LoVo (cell line): ENCODE data around the gene KATNBL1.
A peak's percentile ranks its signal among the peaks of the same experiment; 100 is the strongest.

Experiments
- DNase-seq: peaks from one replicate; pipeline ENCODE4 v3.0.0-alpha.2; 2016; ENCODE audit warnings: low spot score

The KATNBL1 gene, protein sequence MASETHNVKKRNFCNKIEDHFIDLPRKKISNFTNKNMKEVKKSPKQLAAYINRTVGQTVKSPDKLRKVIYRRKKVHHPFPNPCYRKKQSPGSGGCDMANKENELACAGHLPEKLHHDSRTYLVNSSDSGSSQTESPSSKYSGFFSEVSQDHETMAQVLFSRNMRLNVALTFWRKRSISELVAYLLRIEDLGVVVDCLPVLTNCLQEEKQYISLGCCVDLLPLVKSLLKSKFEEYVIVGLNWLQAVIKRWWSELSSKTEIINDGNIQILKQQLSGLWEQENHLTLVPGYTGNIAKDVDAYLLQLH

DNA sequence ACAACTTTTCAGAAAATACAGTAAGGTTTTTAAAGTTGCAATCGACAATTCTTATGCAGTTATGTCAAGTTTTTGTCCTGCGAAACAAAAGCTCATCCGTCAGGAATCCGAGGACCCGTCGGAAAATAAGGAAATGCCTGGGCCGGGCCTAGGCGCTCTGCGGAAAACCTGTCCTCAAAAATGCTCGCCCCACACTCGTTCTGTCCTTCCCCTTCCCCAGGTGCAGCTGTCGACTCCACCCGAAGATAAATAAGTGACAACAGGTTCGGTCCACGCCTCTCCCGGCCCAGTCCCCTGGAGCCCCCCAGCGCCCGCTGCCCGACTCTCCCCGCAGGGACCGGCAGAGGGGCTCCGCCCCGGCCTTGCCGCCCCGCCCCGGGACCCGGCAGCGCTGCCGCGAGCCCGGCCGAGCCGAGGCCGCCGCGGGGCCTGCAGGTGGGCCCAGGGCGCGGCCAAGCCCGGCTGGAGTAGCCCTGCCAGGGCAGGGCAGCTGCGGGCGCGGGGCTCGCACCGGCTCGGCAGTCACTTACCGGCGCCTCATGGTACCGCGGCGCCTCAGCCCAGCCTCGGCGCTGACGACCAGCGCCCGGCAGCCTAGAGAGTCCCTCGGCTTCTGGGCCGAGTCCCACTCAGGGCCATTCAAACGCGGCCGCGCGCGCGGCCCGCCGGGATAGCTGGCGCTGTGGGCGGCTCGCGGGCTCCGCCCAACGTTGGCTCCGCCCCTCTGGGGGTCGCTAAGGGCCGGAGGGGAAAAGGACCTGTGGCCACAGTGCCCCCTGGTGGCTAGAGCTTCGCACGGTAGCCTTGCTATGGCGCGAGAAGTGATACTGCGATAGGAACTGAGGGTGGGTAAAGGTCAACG is at the start of gene KATNBL1:
Gene KATNBL1, minus strand, starts transcription at position 676 of the 862 bp plus-strand sequence. CDS start 46,420 bp downstream, outside the sequence.
- DNase-seq, result peak; percentile 97

DNA sequence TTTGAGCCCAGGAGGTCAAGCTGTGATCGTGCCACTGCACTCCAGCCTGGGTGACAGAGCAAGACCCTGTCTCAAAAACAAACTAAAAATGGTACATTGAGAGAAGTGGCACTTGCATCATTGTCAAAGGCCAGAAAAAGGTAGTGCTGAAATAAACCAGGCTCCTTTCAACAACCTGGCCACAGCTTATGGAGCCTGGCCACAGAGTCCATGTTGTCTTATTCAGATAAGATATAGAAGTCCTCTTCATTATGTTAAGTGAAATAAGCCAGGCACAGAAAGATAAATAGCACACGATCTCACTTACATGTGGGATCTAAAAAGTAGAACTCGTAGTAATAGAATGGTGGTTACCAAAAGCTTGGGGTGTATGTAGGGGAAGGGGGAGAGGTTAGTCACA is 49.7 kb upstream of the KATNBL1 start:
- DNase-seq, result no peak

DNA sequence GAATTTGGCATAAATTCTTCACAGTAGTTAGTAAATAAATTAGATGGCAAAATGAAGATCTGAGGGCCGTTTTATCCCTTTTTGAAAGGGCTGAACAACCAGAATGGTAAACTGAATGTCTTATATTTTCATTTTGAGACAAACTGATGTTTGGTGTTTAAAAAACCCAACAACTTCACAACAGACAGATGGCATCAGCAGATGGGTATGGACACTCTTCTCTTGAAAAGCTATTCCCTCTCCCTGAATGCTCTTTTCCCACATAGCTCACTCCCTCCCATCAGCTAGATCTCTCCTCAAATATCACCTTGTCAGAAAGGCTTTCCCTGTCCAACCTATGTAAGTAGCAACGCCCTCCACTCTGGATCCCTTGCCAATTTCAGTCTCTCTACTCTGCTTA is 48.3 kb upstream of the KATNBL1 start:
- no peak for DNase-seq

DNA sequence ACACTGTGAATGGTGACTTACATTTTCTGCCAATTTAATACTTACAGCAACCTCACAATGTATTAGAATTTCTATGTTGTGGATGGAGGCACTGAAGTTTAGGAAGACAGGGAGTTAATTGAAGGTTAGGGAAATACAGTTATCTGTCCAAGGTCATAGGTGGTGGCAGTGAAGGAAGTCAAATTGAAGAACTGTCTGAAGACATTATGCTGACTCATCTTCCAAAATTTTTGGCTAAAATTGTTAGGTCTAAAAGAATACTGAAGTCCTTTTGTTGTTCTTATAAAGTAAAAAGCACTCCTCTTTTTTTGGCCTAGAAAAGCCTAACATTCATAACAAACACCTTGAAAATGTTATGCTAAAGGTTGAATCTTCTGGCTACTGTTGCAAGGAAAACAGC is 42.6 kb upstream of the KATNBL1 start:
- DNase-seq, result no peak

DNA sequence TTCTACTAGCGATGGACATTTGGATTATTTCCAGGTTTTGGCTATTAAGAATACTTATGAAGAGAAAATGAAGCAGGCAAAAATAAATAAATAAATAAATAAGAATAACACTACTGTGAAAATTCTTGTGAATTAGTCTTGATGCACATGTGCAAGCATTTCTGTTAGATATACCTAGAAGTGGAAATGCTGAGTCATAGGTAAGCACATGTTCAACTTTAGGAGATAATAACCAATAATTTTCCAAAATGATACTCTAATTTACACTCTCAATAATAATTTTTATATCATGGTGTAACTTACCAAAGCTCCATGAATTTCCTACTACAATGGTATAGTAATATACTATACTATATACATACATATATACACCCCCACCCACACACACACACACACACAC is 38.3 kb upstream of the KATNBL1 start:
- no peak for DNase-seq

DNA sequence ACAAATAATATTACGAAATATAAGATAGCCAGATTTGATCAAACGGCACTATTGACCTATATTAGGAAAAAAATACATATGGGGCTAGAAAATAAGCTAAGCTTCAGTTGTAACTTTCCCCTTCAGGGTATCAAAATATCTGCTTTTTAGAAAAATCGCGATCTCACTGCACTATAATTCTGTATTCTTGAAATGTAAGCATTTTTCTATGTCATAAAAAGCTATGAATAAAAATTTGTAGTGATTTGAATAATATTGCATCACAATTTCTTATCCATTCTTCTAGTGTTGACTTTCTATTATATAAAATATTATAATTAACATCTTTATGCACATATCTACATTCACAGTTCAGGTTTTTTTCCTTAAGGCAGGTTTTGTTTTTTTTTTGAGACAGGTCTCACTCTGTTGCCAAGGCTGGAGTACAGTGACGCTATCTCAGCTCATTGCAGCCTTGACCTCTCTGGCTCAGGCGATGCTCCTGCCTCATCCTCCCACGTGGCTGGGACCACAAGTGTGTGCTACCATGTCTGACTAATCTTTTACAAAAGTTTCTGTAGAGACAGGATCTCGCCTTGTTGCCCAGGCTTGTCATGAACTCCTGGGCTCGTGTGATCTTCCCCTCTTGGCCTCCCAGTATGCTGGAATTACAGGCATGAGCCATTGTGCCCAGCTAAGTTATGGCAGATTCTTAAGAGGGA is 36.5 kb upstream of the KATNBL1 start:
- DNase-seq, result no peak

DNA sequence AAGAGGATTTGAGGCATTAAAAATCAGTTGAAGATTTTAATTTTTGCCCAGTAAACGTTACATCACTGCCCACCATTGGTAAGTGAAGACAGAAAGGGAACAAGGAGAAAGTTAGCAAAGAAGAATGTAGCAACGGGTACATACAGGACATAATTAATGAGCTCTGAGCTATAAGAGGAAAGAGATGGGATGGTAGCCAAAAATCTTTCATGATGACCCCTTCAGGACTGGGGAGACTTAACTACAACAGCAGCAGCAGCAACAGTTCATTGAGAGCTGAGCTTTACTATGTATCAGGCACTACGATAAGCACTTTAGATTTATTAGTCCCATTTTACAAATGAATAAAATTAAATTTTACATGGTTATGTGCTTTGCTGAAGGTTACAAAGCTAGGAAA is 33.3 kb upstream of the KATNBL1 start:
- no peak for DNase-seq

DNA sequence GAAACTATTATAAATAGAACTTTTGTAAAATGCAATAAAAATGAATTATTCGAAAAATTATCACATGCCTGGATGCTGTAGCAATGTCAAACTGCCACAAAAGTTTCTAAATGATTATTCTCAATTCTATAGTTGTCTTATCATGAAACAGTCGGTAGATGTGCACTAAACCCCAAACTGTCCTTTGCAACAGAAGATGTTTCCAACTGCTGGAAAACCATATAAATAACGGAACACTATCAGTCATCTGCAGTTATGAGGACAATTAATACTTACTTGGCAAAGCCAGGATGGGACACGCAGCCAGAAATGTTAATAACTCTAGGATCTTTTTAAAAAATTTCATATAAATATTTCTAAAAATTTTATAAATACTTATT is 32.4 kb upstream of the KATNBL1 start:
- no peak for DNase-seq

DNA sequence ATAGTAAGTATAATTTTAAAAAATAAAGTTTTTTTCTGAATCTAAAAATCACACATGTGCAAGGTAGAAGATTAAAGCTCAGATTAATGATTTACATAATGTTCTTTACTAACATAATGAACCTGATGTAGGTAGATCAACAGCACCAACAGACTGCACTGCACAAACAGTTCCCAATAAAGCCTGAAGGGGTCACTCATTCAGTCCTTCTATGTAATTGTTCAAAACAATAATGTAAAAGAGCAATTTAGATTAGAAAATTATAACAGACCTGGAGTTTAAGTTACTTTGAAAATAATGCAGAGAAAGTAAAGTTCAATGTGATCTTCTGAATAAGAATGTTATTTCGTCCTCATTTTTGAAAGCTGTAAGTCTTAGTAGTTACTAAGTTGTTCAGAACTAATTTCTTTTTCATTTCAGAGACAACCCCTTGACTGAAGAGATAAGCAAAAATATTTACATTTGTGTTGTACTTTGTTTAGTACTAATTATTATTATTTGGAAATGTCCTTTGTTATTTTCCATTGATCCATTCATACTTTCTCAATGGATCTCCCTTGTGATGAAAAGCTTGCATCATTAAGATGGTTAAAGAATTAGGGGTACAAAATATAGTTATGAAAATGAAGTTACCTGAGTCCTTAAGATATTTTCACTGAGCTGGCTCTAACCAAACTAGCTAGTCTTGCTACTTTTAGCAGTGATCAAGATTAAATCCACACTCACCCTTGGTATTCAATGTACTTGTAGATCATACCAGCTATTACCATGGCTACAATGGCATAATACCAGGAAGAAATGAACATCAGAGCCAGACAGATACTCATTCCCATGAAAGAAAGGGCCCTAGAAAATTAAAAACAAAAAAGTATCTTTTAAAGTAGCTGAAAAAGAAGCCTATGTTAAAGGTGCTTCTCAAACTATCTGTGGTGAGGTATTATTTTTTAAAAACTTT is 31.8 kb upstream of the KATNBL1 start:
- DNase-seq, result peak; percentile 30

DNA sequence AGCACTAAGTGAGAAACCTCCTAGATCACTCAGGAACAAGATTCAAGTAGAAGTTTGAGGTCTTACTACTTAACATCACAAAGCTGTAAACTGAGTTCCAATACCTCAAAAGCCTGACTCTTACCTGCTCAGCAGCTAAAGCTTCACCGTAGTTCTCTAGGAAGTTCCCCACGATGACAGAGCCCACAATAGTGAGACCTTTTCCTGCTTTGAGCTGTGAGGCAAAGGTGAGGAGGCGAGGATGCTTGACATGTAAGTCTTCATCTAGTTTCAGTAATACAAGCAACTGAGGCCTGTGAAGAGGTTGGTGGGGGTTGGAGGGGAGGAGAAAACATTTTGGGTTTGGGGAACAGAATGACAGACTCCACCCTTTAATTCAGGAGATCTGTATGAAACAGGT is 30.6 kb upstream of the KATNBL1 start:
- DNase-seq, result no peak

DNA sequence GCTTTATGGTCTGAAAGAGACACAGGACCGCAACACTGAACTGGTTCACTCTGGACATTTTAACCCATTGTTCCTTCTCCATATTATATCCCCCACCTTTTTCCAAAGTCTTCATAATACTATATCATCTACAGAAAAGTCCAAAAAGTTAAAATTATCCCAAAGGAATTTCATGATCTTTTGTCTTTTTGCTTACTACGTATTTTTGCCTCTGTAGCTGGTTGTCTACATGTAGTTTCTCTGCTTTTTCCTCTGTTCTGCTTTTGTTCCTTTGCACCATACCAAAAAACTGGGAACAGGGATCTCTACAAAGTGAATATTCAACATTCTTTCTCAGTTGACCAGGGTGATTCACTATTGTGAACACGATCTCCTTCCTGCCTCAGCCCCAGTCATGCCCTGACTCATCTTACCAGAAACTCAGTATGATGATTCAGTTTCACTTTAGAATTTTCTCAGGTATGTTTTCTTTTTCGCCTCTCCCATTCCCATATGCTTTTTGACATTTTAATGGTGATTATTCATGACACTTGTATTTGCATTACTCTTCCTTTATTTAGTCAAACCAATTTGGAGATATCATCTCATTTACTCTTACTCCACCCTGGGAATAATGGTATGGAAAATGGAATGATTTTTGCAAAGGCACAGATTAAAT is 29.4 kb upstream of the KATNBL1 start:
- DNase-seq, result peak; percentile 52

DNA sequence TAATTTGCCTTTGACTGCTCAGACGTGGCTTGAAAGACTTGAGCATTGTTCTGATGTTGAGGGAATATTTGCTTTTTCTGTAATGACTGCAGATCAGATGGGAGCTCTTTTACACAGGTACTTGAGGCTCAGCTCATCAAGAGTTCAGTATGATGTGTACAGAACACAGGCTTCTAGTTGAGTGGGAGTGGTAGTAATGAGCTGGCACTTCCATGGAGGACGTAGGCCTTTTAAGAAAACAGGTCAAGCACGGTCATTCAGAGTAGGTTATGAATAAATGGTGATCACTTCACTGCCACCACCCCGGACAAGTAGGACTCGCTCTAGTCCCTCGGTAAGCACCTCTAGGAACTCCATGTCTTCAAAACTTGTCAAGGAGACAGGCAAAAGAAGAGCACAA is 23.7 kb upstream of the KATNBL1 start:
- no peak for DNase-seq

DNA sequence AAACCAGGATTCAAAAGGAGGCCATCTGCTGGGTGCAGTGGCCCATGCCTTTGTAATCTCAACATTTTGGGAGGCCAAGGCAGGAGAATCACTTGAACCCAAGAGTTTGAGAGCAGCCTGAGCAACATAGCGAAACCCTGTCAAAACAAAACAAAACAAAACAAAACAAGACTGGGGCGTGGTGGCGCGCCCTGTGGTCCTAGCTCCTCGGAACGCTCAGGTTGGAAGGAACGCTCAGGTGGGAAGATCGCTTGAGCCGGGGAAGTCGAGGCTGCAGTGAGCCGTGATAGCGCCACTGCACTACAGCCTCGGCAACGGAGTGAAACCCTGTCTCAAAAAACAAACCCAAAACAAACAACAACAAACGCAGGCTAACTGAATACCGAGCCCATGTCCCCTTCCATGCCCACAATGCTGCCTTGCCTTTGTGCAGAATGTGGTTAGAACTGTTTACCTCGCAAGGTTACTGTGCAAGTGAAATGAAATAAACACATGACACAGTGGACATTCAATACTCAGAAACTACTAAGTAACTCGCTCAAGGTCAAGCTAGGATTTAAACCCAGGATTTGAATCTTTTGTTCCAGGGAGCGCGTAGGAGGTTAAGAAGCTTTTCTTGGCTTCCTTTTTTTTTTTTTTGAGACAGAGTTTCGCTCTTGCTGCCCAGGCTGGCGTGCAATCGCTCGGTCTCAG is 14.2 kb upstream of the KATNBL1 start:
- DNase-seq, result peak; percentile 19

DNA sequence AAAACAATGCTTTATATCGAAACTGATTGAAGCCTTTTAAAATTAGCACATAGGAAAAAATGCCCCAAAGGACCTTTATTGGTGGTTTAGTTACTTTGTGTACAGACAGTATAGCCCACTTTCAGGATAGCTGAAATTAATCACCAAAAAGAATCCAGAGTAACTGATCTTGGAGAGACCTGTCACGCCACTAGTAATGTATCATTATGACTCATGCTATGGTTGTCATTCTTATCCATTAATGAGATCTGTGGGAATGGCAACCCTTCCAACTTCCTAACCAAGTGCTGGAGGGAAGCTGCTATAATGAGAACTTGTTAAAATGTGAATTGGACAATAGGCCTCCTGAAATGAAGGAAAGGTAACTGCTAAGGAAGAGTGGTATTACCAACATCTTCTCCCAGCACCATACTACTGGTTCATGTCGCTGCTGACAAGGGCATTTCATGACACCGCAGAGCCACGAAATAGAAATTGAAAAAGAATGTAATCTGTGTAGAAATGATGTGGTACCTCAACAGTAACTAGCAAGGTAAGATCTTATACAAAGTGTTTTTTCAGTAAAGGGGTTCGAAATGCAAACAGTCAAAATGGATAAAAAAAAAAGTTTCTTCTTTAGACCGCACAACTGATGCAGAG is 7.8 kb upstream of the KATNBL1 start:
- peak; percentile 14 for DNase-seq

DNA sequence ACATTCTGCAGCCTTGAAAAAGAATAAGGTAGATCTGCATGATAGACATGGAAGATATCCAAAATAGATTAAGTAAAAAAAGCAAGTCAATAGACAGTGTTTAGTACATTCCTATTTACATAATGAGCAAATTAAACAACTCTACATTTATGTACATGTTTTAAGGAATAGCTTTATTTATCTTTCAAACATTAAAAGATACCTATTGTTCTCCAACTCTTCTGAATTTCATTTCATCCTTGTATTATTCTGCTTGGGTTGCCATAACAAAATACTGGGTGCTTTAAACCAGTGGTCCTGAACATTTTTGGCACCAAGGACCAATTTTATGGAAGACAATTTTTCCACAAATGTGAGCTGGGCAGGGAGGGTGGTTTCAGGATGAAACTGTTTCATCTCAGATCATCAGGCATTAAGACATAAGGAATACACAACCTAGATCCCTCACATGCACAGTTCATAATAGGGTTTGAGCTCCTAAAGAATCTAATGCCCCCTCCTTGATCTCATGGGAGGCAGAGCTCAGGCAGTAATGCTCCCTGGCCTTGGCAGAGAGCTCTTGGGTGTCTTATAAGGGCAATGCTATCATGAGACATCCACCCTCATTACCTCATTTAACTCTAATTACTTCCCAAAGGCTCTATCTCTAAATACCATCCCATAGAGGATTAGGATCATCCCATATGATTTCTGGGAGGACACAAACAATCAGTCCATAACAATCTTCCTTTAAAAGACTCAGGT is 6.8 kb upstream of the KATNBL1 start:
- DNase-seq, result no peak

DNA sequence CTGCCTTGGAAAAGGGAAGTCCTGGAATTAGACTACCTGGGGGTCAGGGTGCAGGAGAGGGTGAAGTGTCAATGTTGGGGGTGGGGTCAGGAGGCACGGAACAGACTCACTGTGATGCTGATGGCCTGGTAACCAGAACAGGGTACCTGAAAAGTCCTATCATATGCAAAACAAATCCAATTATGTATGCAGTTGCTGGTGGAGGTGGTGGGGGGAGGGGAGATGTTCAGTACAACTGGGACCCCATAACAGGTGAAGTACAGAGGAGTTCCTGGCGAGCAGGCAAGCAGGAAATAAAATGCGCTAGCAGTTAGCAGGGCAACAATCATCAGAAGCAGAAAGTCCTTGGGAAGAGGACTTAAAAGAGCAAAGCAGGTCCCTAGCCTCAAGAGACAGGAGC is 4.2 kb upstream of the KATNBL1 start:
- no peak for DNase-seq

DNA sequence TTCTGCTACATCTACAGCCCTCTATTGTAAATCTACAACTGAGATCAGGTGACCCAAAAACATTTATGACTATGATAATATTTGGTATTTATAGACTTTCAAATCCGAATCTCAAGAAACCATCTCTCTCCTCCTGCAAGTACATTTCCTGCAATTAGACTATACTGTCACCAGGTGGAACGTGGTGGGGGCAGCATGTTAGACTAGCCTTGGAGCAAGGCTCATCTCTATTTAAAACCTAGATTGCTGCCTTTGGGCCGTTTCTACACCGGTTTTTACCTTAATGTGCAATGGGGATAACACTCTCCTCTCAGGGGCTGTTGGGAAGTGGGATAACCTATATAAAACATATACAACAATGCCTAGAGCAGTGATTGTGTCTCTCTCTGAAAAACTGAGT is 3.8 kb upstream of the KATNBL1 start:
- DNase-seq, result no peak

DNA sequence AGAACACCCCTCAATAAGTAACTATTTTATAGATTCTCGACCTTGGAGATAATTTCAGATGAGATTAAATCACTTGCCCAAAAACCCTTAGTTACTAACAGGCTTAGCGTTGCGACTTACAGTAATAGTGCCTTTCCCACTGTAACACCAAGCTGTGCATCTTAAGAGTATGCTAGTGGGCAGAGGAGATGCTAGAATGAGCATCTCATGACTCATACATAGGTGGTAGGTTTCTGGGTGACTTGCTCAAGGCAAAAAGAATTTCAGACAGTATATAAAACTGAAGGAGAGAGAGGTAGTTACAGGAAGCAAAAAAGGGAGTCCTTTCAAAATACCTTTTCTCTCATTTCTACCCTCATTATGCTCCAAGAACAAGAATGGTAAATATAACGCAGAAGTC is 3.9 kb downstream of the KATNBL1 start:
- DNase-seq, result no peak

DNA sequence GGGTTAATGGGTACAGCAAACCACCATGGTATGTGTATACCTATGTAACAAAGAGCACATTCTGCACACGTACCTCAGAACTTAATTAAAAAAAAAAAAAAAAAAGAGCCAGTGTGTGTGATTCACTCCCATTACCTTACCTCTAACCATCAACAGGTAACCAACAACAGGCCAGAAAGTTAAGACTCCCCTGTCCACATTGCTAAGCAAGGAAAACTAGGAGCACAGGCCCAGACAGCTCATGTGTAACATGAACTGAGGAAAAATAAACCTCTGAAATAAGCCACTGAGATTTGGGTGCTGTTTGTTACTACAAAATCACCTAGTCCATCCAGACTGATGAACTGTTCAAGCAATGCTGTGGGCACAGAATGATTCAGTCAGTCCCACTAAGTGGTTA is 6.0 kb downstream of the KATNBL1 start:
- no peak for DNase-seq
